ENCODE data around the gene IRS2.

DNA sequence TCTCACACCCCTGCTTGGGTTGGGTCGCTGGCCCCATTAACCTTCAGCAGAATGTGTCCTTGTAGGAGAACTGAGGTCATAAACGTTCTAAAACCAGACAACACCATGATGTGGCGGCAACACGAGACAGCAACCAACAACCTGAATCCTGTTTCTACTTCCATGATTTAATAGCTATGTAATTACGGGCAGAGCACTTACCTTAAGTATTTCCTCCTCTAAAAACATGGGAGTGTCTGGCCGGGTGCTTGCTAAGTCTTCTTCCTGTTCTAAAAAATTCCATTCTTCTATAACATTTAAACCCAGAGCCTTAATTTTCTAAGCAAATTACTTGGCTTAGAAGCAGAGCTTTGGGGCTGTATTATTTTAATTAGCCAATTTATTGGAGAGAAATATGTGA, 33.5 kb upstream of the IRS2 start:
- TF ChIP-seq, protein P1, sequence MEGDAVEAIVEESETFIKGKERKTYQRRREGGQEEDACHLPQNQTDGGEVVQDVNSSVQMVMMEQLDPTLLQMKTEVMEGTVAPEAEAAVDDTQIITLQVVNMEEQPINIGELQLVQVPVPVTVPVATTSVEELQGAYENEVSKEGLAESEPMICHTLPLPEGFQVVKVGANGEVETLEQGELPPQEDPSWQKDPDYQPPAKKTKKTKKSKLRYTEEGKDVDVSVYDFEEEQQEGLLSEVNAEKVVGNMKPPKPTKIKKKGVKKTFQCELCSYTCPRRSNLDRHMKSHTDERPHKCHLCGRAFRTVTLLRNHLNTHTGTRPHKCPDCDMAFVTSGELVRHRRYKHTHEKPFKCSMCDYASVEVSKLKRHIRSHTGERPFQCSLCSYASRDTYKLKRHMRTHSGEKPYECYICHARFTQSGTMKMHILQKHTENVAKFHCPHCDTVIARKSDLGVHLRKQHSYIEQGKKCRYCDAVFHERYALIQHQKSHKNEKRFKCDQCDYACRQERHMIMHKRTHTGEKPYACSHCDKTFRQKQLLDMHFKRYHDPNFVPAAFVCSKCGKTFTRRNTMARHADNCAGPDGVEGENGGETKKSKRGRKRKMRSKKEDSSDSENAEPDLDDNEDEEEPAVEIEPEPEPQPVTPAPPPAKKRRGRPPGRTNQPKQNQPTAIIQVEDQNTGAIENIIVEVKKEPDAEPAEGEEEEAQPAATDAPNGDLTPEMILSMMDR (IDR thresholded peaks at IDR 0.05): no peak
- TF ChIP-seq POLR2A (IDR thresholded peaks at IDR 0.05): no peak
